GM18526 (cell line): ENCODE data around the gene CCDC33.

Experiments
- POLR2A ChIP-seq: IDR thresholded peaks from 3 replicates; pipeline ENCODE4 v1.6.1; 2011; ENCODE audit not compliant: insufficient read length; ENCODE audit errors: extremely low read depth

The CCDC33 gene

DNA sequence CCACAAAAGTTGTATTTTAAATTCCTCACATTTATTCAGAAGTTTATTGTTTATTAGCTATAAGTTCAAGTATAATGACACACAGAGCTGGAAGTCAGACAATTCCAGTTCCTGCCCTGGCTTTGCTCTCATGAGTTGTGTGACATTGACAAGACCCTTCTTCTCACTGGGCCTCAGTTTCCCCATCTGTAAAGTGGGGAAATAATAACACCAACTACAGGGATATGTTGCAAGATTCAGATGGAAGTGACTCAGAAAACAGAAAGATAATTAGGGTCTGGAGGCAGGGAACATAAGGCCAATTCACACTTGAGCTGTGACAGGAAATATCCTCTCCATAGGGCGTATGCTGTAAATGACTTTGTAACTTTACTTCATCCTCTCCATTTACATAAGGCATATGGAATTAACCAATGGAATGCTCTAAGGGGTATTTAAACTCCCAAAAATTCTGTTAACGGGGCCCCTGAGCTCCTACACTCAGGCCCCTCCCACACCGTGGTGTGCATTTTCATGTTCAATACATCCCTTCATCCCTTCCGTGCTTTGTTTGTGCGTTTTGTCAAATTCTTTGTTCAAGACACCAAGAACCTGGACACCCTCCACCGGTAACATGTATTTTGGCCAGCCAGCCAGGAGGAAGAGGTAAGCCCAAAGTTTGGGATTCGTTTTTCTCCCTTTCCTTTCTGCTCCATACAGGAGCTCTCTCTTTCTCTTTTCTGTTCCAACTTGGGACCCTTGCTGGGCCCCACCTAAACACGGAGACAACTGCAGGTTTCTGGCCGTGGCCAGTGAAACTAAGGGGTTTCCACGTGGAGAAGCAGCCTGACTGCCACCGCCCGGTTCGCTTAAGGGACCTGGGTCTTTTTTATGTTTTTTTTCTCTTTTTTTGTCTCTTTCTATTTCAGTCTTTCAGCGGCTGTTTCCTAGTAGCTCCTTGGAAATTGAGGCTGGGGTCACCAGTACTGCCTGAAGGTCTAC lies 114.5 kb downstream of the CCDC33 start:
- TF ChIP-seq POLR2A: no peak

DNA sequence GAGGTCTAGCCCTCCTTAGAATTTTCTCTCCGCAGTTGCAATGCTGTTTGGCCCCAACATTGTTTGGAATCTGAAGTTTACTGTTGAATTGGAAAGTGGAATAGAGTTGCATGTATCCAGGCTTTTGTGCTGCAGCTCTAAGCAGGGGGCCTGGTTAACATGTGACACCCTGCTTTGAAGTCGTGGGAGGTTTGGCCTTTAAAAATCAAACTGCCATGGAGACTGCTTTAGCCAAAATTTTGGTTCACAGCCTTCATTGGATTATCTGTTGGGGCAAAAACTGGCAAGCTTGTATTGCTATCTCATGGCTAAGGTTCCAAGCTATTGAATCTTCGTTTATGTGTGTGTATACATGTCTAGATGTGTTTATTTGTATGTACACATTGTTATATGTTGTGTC lies 115.5 kb downstream of the CCDC33 start:
- TF ChIP-seq POLR2A: no peak

DNA sequence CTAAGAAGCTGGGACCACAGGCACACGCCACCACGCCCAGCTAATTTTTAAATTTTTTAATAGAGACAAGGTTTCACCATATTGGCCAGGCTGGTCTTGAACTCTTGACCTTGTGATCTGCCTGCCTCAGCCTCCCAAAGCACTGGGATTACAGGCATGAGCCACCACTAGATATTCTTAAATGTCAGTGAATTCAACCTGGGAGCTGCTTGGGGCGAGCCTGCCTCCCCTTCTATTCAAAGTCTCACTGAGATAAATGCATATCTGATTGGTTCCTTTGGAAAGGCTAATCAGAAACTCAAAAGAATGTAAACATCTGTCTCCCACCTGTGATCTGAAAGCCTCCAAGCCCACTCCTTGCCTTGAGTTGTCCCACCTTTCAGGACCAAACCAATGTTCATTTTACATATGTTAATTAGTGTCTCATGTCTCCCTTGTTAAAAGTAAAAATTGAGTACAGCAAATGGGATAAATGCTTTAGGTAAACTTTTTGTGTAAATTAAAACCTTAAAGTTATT lies 116.3 kb downstream of the CCDC33 start:
- no peak for TF ChIP-seq POLR2A

DNA sequence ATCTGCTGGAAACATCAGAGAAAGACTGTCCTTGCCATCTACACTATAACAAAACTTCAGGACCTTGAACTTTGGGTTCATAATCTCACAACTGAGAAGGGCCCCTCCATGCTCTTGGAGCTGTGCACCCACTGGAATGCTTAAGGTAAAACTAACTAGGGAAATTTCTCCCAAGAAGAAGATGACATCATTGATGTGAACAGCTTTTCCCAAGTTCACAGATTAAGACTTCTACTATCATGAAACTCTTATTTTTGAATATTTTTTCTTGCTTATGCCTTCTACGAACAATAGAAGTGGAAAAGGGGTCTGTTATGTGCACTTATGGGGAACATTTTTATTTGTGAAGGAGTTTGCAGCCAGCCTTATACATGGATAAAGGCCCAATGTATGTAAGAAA lies 126.4 kb downstream of the CCDC33 start:
- TF ChIP-seq POLR2A: no peak

DNA sequence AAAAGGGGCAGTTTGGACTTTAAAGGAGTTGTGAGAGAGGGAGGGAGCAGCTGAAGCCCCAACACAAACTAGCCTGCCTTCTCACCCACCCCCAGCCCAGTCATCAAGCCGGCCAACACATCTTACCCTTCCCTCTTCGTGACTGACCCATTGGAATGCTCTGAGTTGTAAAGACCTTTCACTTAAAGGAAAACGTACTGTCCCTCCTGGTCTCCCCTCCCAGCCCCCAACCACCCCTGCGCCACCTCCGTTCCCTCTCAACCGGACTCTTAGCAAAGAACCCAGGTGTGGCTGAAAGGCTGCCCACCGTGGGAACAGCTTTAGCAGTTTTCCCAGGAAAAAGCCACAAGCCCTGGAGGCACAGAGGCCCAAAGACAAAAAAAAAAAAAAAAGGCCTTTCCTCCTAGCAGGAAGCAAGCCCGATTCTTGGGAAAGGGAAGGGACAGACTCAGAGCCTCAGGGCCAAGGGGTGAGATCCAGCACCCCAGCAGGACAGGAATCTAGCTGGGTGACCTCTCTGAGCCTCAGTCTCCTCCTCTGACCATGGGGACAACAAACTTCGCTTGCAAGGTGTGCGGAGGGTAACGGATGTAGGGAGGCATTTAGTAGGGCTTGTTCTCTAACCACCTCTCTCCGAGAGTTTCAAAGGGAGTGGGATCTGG lies 128.9 kb downstream of the CCDC33 start:
- TF ChIP-seq POLR2A: no peak

DNA sequence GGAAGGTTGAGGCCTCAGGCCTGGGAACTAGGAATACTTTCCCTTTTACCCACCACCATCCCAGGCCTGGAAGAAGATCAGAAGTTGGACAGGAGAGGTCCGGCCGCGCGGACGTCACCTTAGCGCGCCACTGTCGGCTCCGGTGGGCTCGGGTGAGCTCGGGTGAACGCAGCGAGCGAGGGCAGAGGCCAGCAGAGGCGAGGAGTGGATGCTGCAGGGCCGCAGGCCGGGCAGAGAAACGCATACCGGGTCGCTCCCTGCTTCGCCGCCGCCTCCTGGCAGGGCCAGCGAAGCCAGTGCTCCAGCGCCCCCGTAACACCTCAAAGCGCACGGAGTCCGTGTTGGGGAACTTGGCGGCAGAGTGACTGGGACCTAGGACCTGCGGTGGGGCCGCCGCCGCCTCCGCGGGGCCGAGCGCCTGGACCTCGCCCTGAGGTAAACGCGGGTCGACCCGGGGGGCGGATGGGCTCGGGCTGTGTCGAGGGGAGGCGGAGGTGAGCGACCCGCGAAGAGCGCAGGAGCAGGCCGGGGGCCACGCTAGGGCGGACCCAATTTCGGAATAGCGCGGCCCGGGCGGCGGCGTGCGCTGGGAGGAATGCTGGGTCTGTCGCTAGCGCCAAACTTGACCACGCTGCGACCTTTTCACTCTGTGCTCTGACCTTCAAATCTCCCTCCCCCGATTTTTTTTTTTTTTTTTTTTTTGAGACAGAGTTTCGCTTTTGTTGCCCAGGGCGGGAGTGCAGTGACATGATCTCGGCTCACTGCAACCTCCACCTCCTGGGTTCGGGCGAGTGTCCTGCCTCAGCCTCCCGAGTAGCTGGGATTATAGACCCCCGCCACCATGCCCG lies 129.7 kb downstream of the CCDC33 start:
- TF ChIP-seq POLR2A: no peak

DNA sequence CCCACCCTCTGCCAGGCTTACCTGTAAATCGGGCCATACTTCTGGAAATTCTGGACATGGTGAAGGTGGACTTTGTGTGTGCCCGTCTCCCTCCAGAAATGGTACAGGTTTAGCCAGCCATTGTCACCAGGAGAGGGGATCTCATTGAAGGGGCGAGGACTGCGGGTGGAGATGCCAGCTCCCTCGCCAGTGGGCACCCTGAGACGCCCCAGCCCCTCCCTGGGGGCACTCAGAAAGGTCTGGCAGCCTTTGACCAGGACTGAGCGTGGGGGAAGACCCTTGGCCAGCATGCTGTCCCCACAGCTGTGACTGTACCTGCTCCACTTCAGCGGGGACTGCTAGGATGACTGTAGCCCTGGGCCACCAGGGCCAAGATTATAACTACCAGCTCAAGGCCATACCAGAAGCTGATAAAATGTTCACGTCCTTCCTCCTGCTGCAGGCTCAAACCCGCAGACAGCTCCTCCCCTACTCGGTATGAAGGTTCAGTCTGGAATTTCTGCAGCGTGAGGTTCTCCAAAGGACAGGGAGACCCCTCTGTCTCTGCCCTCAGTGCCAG lies 131.2 kb downstream of the CCDC33 start, which contains the start of gene CYP11A1:
Gene CYP11A1, minus strand, starts transcription at position 351 of the 559 bp plus-strand sequence. Its CDS starts 61 bp downstream, at position 290.
- TF ChIP-seq POLR2A: no peak

DNA sequence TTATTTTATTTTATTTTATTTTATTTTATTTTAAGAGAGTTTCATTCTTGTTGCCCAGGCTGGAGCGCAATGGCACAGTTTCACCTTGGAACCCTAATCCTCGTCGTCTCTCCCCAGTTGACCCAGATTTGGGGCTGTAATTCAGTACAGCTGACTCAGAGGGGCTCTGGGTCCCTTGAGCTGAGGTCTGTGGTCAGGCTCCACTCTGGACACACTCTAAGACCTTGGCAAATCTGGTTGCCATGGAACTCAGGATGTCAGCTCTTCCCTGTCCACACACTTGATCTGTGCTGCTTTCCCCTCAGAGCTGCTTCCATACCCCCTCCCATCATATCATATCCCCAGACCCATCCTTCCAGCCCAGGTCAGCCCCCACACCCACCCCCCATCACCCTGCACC lies 132.0 kb downstream of the CCDC33 start:
- TF ChIP-seq POLR2A: no peak

DNA sequence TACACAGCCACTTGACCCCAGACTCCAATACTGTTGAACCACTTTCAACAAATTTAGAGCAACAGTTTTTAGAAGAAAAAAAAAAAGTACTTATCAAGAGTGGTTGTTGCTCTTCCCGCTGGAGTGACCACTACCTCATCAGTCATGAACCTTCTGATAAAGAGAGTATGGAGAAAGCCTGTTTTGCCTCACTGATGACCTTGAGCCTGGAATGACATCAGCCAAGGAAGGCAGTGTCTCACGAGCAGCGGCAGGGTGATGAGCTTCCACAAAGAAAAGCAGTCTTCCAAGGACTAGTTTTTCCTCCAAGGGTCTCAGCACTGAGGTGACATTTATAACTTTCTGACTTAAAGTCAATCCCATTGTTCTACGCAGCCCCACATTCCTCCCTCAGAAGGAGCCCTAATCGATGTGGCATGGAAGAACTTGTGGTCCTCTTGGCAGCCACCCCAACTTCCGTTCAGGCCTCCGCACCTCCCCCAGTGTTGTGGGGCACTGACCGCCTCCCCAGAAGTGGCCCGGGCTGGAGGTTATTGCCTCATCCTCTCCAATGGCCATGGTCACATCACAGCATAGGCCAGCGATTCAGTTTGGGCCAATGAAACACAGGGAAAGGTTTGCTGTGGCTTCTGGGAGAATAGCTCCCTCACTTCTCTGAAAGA lies 133.1 kb downstream of the CCDC33 start:
- TF ChIP-seq POLR2A: no peak

DNA sequence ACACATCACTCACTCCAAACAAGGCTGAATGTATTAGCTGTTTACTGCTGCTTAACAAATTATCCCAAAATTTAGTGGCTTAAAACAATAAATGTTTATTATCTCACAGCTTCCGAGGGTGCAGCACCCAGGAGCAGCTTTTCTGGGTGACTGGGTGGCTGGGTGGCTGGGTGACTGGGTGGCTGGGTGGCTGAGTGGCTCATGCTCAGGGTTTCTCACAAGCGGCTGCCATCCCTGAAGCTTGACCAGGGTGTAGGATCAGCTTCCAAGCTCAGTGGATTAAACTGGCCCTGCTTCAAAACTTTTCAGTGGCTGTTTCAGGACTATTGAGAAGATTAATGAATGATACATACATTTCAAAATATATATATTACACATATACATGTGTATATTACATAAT lies 133.6 kb downstream of the CCDC33 start:
- no peak for TF ChIP-seq POLR2A

DNA sequence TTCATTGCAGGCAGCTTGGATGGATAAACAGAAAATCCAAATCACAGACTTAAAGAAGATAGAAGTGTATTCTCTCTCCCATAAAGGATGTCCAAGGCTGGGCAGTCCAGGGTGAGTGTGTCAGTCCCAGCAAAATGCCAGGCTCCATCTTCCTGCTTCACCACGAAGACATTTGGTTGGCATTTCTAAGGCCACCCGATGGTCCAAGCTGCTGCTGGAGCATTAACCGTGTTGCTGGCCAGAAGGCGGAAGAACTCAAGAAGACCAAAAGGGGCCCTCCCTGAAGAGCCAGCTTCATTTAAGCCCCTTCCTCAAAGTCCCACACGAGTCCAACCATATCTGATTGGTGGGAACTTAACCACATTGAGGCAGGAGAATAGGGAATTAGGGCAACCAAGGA lies 134.3 kb downstream of the CCDC33 start:
- no peak for TF ChIP-seq POLR2A

DNA sequence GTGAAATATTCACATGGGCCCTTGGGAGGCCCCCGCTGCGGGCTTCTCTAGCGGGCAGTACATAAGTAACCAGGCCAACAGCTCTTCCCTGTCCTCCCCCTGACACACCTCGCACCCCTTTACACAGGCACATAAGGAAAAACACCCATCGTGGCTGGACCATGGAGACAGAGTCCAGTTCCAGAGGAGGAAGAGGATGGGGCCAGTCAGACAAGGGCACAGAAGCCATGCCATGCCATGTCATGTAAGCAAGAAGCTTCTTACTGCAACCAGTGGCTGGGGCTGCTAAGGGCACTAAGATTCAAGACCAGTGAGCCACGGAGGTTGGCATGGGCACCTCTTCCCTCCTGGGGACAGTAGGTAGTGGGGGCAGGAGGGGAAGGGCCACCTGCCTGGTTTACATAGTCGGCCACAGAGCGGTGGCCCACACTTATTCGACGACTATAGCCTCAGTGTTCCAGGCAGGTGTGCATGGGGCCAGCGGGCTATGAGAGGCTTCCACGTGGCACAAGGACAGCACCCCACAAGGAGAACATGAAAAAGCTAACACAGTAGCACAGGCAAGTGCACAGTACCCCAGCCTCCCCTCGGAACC lies 137.0 kb downstream of the CCDC33 start:
- TF ChIP-seq POLR2A: no peak

DNA sequence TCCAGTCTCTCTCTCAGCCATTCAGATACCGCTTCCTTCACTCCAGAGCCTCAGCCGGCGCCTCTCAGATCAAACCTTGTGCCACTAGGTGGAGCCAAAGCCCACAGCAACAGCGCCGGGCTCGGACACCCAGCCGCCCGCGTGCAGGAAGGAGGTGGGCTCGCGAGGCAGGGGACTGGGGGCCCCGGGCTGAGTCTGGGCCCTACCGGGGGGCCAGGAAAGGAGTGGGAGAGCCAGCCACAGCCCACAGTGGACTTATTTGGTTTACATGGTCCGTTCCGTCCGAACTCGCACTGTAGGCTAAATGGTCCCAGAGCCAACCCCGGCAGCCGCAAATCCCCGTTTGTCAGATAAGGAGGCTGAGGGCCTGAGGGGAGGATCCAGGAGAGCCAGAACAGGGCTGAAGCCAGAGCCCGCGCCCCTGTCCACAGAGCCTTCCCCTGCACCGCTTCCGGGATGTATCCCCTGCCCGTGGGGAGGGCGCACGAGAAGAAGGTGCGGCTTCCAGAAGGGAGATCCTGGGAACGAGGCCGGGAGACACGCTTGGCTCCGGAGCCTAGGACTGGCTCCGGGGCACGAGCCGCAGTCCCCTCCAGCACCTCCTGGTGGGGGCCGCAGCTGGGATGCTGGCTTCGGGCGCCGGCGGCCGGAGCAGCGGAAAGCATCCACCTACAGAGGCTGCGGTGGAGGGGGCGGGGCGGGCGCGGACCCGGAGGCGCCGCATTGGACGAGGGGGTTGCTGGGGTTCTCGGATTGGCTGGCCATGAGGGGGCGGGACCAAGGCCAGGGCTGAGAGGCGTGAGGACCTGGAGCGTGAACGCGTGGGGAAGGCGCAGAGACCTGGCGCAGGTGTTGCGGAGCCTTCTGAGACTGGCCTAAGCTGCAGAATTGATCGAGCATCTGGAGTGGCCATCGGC lies 137.9 kb downstream of the CCDC33 start:
- TF ChIP-seq POLR2A: peak; percentile 42
